Nephron progenitor cell (in vitro differentiated cells): ENCODE results near the gene CD151.

Source experiments
- DNase-seq: peaks from one replicate; pipeline ENCODE4 v3.0.0; 2021
- H3K27ac Mint-ChIP-seq: 2 replicates; pipeline ENCODE4 v1.8.0; 2021; ENCODE audit warnings: mild to moderate bottlenecking, moderate library complexity, mixed read lengths
- H3K27me3 Mint-ChIP-seq: 2 replicates; pipeline ENCODE4 v1.8.0; 2021; ENCODE audit warnings: mild to moderate bottlenecking, low read depth, mixed read lengths; ENCODE audit not compliant: poor library complexity
- H3K36me3 Mint-ChIP-seq: 2 replicates; pipeline ENCODE4 v1.8.0; 2021; ENCODE audit warnings: low read depth, mixed read lengths
- H3K4me1 Mint-ChIP-seq: 2 replicates; pipeline ENCODE4 v1.8.0; 2021; ENCODE audit warnings: mixed read lengths
- H3K4me3 Mint-ChIP-seq: 2 replicates; pipeline ENCODE4 v1.8.0; 2021; ENCODE audit warnings: mild to moderate bottlenecking, moderate library complexity, mixed read lengths
- H3K9me3 Mint-ChIP-seq: 2 replicates; pipeline ENCODE4 v1.8.0; 2021; ENCODE audit warnings: mild to moderate bottlenecking, moderate library complexity, mixed read lengths
- CTCF ChIP-seq: fragments of 200-600 bp; sonication (generic); IDR thresholded peaks from 2 replicates; pipeline ENCODE4 v1.5.0; 2021; ENCODE audit warnings: antibody characterized with exemption

CD151 gene

DNA sequence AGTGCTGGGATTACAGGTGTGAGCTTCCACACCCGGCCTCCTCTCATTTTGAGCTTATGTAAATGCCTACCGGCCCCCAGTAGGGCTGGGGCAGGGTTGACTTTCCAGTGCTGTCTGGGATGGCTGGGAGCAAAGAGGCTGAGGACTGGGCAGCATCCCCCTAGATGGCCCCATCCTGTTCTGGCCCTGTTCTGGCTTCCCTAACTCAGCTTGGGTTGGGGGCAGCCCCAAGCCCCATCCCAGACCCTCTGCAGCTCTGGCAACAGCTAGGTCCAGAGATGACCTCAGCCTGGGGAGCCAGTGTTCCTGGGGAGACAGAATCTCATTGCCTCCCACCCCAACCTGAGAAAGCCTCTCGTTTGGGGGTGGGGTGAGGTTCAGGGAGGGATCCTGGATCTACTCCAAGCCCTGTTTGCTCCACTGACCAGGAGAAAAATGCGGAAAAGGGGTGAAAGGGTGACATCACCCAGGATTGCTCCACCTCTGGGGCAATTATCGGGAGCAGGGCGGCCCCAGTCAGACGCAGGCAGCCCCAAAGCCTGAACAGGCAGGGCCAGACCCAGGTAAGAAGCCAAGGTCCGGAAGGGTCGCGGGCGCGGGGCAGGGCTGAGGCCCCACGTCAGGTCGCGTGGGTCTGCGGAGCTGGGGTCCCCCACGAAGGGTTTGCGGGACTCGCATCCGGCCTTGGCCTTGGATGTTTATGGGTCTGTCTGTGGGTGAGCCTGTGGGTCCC lies 14.2 kb upstream of the CD151 start, which contains the start of gene PNPLA2:
Gene PNPLA2, plus strand, starts transcription at position 519 of the 733 bp plus-strand sequence. CDS start 805 bp downstream, outside the sequence.
- H3K4me1 Mint-ChIP-seq = peaks cover 9% of the 10 kb centered on the region
- TF ChIP-seq CTCF = no peak
- peak within 1 kb of the TSS; percentile 84 for H3K4me3 Mint-ChIP-seq
- H3K27me3 Mint-ChIP-seq = peaks cover 3% of the 10 kb centered on the region
- H3K9me3 Mint-ChIP-seq = no peaks in the 10 kb centered on the region
- H3K27ac Mint-ChIP-seq = peak within 1 kb of the TSS; percentile 76
- H3K36me3 Mint-ChIP-seq = peaks cover 11% of the 10 kb centered on the region
- no peak for DNase-seq

DNA sequence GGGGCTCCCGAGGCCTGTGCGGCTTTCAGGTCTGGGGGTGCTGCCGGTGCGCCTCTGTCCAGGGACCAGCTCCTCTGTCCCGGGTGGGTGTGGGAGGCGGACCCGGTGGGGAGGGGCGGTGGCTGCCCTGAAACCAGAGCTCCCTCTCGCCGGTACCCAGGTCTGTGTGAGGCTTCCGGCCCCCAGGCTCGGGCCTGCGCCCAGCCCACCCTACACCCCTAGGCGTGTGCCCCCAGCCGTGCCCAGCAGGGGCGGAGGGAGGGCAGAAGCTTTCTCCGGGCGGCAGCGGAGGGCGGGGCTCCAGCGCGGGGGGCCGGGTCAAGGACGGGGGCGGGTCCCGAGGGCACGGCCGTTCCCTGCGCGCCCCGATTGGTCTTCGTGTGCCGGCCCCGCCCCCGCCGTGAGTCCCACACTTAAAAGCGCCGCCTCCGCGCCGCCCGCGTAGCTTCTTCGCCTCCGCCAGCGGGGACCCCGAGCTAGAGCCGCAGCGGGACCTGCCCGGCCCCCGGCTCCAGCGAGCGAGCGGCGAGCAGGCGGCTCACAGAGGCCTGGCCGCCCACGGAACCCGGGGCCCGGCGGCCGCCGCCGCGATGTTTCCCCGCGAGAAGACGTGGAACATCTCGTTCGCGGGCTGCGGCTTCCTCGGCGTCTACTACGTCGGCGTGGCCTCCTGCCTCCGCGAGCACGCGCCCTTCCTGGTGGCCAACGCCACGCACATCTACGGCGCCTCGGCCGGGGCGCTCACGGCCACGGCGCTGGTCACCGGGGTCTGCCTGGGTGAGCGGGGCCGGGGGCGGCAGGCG lies 13.4 kb upstream of the CD151 start:
- DNase-seq = peak; percentile 97
- Mint-ChIP-seq H3K27ac (no peak overlapping the region), H3K36me3 (peaks cover 6% of the 10 kb centered on the region), H3K4me1 (peaks cover 9% of the 10 kb centered on the region), H3K27me3 (peaks cover 3% of the 10 kb centered on the region), H3K4me3 (peak overlapping the region; percentile 84), H3K9me3 (no peaks in the 10 kb centered on the region)
- TF ChIP-seq CTCF = no peak

- peak; percentile 80 for DNase-seq
- H3K27me3 Mint-ChIP-seq = peaks cover 7% of the 10 kb centered on the region
- peaks cover 9% of the 10 kb centered on the region for H3K36me3 Mint-ChIP-seq
These were observed 12.7 kb upstream of the CD151 start for GRCh38 chr11:819943-820649.

DNA sequence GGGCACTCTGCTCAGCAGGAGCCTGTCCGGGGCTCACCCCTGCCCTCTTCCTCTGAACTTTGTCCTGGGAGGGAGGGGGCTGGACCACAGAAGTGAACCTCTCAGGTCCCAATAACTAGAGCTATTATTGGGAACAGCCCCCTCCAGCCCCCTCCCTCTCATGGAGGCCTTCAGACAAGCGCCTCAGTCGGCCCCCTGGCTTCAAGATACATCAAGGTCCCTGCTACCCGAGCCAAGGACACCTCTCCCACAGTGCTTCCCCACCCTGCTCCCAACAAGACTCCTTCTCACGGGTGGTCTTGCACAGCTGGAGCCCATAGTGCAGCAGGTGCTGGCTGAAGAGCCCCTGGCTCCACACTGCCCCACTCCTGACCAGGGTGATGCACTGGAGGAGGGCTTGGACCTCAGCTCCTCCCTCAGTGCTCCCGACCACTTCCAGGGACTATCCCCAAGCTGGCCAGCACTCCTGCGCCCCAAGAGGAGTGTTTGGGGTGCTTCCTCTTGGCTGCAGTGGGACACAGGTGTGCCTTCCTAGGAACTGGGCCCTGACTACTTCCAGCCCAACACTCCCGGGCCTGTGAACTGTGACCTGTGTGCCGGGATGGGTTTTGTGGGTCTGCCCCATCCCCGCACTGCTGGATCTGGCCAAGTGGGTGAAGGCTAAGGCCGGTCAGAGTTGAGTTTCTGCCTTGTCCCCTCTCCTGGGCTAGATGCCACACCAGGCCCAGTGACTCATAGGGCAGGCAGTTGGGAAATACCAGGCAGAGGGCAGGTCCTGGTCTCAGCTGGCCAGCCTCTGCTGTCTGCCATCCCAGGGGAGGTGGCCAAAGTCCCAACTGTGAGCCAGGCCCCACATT lies 11.9 kb upstream of the CD151 start:
- peaks cover 14% of the 10 kb centered on the region for H3K27me3 Mint-ChIP-seq
- peak overlapping the region; percentile 84 for H3K4me3 Mint-ChIP-seq
- no peaks in the 10 kb centered on the region for H3K9me3 Mint-ChIP-seq
- DNase-seq = no peak
- H3K27ac Mint-ChIP-seq = no peak overlapping the region
- no peak for TF ChIP-seq CTCF
- H3K4me1 Mint-ChIP-seq = peaks cover 9% of the 10 kb centered on the region
- H3K36me3 Mint-ChIP-seq = peaks cover 14% of the 10 kb centered on the region

More at GRCh38 chr11:819943-820649, 12.7 kb upstream of the CD151 start:
- peak overlapping the region; percentile 84 for H3K4me3 Mint-ChIP-seq
- TF ChIP-seq CTCF = no peak
- H3K4me1 Mint-ChIP-seq = peaks cover 9% of the 10 kb centered on the region
- H3K27ac Mint-ChIP-seq = no peak overlapping the region
- no peaks in the 10 kb centered on the region for H3K9me3 Mint-ChIP-seq
